ENCODE data around the gene ENO4. TPM values are rescaled to one million over a fixed set of nuclear protein-coding genes. Genes with fewer than 3 reads are reported as not detected.

Gene ENO4
- total and polyA plus RNA-seq, 2 experiments from 2014 or later = 0.24 to 0.44 TPM

- Histone ChIP-seq H3K4me2 (no peak overlapping the region), H3K27me3 (ENCODE audit: insufficient read depth) (no peaks in the 10 kb centered on the region), H3K4me1 (ENCODE audit: insufficient read depth) (peaks cover 10% of the 10 kb centered on the region; the same call in 1 of the 2 replicates), H3K79me2 (replicated peaks; ENCODE audit: insufficient read depth) (no peaks in the 10 kb centered on the region), H3F3A (replicated peaks; ENCODE audit: low read depth) (no peaks in the 10 kb centered on the region), H3K36me3 (ENCODE audit: insufficient read depth) (no peaks in the 10 kb centered on the region), H3K9me2 (ENCODE audit: insufficient read depth) (no peaks in the 10 kb centered on the region), H4K20me1 (replicated peaks; ENCODE audit: insufficient read depth) (no peaks in the 10 kb centered on the region), H3K27ac (ENCODE audit: low read depth) (no peak overlapping the region), H2AFZ (no peak overlapping the region; the same call in 1 of the 2 replicates), H3K4me3 (no peak overlapping the region)
- DNase-seq (ENCODE audit: low spot score) (no peak), ATAC-seq (peak; percentile 85)
- Mint-ChIP-seq H3K4me3 (no peak overlapping the region), H3K27me3 (ENCODE audit: insufficient read depth, low read depth, poor library complexity) (peaks cover 8% of the 10 kb centered on the region), H3K36me3 (ENCODE audit: low read depth) (peaks cover 9% of the 10 kb centered on the region; the same call in 2 of the 3 replicates), H3K4me1 (peaks cover 11% of the 10 kb centered on the region), H3K27ac (no peak overlapping the region), H3K9me3 (peaks cover 8% of the 10 kb centered on the region; the same call in 2 of the 3 replicates)
- no peak for TF ChIP-seq ZNF331 (CRISPR knock-in tag; IDR thresholded peaks at IDR 0.05; ENCODE audit: low read depth)
- no peak for TF ChIP-seq EZH2 (IDR thresholded peaks at IDR 0.05; ENCODE audit: low read depth, unreplicated experiment)
- no peak for TF ChIP-seq CTCF (conservative IDR thresholded peaks at IDR 0.05; ENCODE audit: low read depth in 2 of 2)
- no peak for TF ChIP-seq REST (IDR thresholded peaks at IDR 0.05; ENCODE audit: unreplicated experiment)
- TF ChIP-seq ETS1 (IDR thresholded peaks at IDR 0.05) = no peak
- no peak for TF ChIP-seq EZH2phosphoT487 (IDR thresholded peaks at IDR 0.05; ENCODE audit: unreplicated experiment)
- TF ChIP-seq ZNF462 (CRISPR knock-in tag; IDR thresholded peaks at IDR 0.05) = no peak
- TF ChIP-seq ZNF114 (CRISPR knock-in tag; IDR thresholded peaks at IDR 0.05) = no peak
- no peak for TF ChIP-seq NANOG (IDR thresholded peaks at IDR 0.05; ENCODE audit: borderline replicate concordance)
- TF ChIP-seq CREB1 (CRISPR knock-in tag; IDR thresholded peaks at IDR 0.05; ENCODE audit: low read depth) = no peak
- TF ChIP-seq POLR2AphosphoS5 (IDR thresholded peaks at IDR 0.05; ENCODE audit: low read depth) = no peak
Measured at GRCh38 chr10:116817178-116817577, 32.1 kb upstream of the ENO4 start.
